Tibial artery (tissue), 4 donors: Measurements from ENCODE around the gene CRYBG1.

Experiments used
- DNase-seq, 2 donors: peaks; one replicate each; pipeline ENCODE4 v3.0.0-alpha.2; 2019
- H3K27ac ChIP-seq, 2 donors: fragments of 200-600 bp; sonication (generic) in 1 of 2; 1 replicate in 1 of 2; 2 replicates in 1 of 2; pipeline ENCODE4 v1.5.1; 2018 to 2019; ENCODE audit warnings: mild to moderate bottlenecking in 1 of 2
- H3K27me3 ChIP-seq, 2 donors: fragments of 200-600 bp; sonication (generic) in 1 of 2; one replicate each; pipeline versions ENCODE4 v1.5.1 to v1.6.0; 2016 to 2019
- H3K36me3 ChIP-seq, 3 donors: fragments of 200-600 bp; sonication (generic) in 2 of 3; one replicate each; pipeline ENCODE4 v1.5.1; 2016 to 2019; ENCODE audit warnings: mild to moderate bottlenecking in 2 of 3
- H3K4me1 ChIP-seq, 4 donors: fragments of 200-600 bp; sonication (generic) in 2 of 4; 1 replicate in 3 of 4; 2 replicates in 1 of 4; pipeline ENCODE4 v1.5.1; 2016 to 2019
- H3K4me3 ChIP-seq, 2 donors: fragments of 200-600 bp; sonication (generic) in 1 of 2; 1 replicate in 1 of 2; 2 replicates in 1 of 2; pipeline ENCODE4 v1.5.1; 2018 to 2019; ENCODE audit warnings: mild to moderate bottlenecking in 2 of 2
- H3K9me3 ChIP-seq, 3 donors: fragments of 200-600 bp; sonication (generic) in 1 of 3; one replicate each; pipeline ENCODE4 v1.5.1; 2016 to 2019
- intact Hi-C: fragments of 100-400 bp; cut with DNase I; formaldehyde crosslinking; loops from one replicate; pipeline ENCODE4 v1.15.0; 2023; ENCODE audit warnings: low total_unique reads
- TF ChIP-seq, protein P1 (sequence below), 2 experiments: fragments of 200-600 bp in 1 of 2; fragments of 450-650 bp in 1 of 2; IDR thresholded peaks; one replicate each; pipeline ENCODE4 v1.5.1; 2017 to 2019; ENCODE audit warnings: antibody characterized with exemption in 2 of 2, mild to moderate bottlenecking in 1 of 2, moderate library complexity in 1 of 2

CRYBG1 gene

DNA sequence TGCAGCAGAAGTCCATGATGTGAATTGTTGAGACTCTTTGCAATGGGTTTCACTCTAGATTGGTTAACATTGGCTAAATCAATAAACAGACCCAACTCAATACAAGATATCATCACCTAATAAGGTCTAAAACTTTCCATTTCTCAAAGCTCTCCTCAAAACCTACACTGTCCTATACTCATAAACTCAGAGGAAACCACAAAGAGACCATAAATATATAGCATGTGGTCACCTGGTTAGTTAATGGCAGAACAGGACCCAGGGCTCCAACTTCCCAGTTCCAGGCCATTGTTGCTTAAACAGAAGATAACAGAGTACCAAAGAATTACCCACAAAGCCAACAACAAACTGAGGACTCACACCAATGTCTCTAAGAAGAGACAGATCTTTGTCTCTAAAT is 256.8 kb downstream of the CRYBG1 start:
- Histone ChIP-seq H3K36me3 (peaks cover 0 to 12% (median 8%) of the 10 kb centered on the region in 3 donors), H3K27ac (no peak overlapping the region), H3K4me3 (no peak overlapping the region), H3K27me3 (no peaks in the 10 kb centered on the region), H3K4me1 (no peaks in the 10 kb centered on the region), H3K9me3 (no peaks in the 10 kb centered on the region)
- no peak for DNase-seq
- TF ChIP-seq, protein P1, sequence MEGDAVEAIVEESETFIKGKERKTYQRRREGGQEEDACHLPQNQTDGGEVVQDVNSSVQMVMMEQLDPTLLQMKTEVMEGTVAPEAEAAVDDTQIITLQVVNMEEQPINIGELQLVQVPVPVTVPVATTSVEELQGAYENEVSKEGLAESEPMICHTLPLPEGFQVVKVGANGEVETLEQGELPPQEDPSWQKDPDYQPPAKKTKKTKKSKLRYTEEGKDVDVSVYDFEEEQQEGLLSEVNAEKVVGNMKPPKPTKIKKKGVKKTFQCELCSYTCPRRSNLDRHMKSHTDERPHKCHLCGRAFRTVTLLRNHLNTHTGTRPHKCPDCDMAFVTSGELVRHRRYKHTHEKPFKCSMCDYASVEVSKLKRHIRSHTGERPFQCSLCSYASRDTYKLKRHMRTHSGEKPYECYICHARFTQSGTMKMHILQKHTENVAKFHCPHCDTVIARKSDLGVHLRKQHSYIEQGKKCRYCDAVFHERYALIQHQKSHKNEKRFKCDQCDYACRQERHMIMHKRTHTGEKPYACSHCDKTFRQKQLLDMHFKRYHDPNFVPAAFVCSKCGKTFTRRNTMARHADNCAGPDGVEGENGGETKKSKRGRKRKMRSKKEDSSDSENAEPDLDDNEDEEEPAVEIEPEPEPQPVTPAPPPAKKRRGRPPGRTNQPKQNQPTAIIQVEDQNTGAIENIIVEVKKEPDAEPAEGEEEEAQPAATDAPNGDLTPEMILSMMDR (IDR thresholded peaks at IDR 0.05), result no peak
- intact Hi-C loops, result no loop called here

DNA sequence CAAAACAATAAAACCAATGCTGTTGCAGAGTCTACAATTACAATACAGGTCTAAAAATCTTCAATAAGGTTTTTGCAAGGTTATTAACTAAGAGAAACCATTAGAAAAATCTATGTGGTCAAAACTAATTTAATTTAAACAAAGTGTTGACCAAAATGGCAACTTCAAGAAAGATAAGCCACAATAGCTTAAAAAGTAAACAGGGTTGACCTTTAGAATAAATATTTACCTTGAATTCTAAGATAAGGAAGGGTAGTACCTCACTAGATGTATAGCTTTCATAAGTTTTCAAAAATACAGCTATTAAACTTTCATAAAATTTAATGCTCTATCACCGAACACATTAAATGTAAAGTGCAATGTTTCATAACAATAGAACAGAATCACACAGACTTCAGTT is 257.3 kb downstream of the CRYBG1 start:
- intact Hi-C loops, result no loop called here
- no peaks in the 10 kb centered on the region for H3K27me3 ChIP-seq

DNA sequence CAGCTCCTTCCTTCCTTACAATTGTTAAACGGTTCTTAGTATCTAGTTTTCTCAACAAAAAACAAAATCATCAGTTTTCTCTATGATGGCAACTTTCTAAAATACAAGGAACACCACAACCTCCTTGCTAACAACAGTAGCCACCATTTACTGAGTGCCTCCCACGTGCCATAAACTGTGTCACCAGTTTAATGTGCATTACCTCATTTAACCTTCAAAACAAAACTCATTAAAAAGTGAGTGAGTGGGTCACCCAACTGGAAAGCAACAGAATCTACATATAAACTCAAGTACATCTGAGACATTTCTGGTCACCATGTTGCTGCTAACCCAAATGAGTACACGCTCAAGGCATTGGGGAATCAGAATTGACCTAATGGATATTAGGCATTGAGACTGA is 257.8 kb downstream of the CRYBG1 start:
- H3K27me3 ChIP-seq, result no peaks in the 10 kb centered on the region
- no peak overlapping the region for H3K4me3 ChIP-seq
- DNase-seq, result no peak
- H3K4me1 ChIP-seq, result no peaks in the 10 kb centered on the region
- TF ChIP-seq, protein P1 (IDR thresholded peaks at IDR 0.05), result no peak
- intact Hi-C loops, result no loop called here
- no peaks in the 10 kb centered on the region for H3K9me3 ChIP-seq
- H3K36me3 ChIP-seq, result peaks cover 0 to 13% (median 12%) of the 10 kb centered on the region in 3 donors
- no peak overlapping the region for H3K27ac ChIP-seq

More for the DNA sequence above, 257.3 kb downstream of the CRYBG1 start:
- TF ChIP-seq, protein P1 (IDR thresholded peaks at IDR 0.05), result no peak
- H3K9me3 ChIP-seq, result no peaks in the 10 kb centered on the region
- DNase-seq, result no peak
- H3K27ac ChIP-seq, result no peak overlapping the region
- H3K4me3 ChIP-seq, result no peak overlapping the region
- peaks cover 0 to 13% (median 12%) of the 10 kb centered on the region in 3 donors for H3K36me3 ChIP-seq
- H3K4me1 ChIP-seq, result no peaks in the 10 kb centered on the region

DNA sequence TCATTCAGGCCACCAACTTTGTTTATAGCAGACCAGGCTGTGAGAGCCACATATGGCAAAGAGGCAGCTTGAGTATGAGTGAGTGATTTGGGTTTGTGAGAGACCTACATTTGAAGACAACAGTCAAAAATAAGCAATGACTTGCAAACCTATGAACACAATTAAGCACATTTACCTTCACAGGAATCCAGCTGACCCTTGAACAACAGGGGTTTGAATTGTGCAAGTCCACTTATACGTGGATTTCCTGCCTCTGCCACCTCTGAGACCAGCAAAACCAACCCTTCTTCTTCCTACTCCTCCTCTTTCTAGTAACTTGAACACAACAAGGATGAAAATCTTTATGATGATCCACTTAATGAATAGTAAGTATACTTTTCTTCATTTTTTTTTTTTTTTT is 258.7 kb downstream of the CRYBG1 start:
- Histone ChIP-seq H3K4me3 (no peak overlapping the region), H3K4me1 (no peaks in the 10 kb centered on the region), H3K36me3 (peaks cover 0 to 13% (median 12%) of the 10 kb centered on the region in 3 donors), H3K27ac (no peak overlapping the region), H3K27me3 (no peaks in the 10 kb centered on the region), H3K9me3 (no peaks in the 10 kb centered on the region)
- intact Hi-C loops, result no loop called here
- no peak for DNase-seq
- TF ChIP-seq, protein P1 (IDR thresholded peaks at IDR 0.05), result no peak

DNA sequence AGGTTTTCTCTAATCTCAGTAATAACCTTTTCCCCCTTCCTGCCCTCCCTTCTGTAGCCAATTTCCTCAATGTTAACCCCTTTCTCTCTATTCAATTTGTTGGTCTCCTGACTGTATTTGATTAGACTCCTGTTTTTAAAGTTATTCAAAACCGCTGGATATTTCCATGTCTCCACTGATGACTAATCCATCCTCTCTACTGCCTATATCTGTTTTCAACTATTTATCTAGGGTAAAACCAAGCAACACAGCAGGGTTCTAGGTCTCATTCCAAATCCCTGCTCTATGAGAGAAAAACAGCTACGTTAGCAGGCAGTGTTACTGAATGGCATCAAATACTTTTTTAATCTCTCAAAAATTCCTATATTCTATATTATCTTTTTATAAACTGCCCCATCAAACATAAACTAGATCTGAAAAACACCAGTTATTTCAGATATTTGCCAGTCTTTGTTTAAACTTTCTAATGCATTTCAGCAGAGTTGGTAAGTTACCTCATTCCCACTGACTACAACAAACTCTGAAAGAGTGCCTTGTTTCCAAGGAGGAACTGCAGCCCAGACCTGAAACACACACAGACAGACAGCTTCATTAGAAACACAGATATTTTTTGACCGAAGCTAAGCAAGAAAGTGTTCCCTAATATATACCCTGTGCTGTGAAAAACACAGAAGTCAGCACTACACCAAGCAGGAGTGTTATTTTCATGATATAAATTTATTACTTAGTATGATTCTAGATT is 260.6 kb downstream of the CRYBG1 start:
- Histone ChIP-seq H3K4me3 (no peak overlapping the region), H3K9me3 (no peaks in the 10 kb centered on the region), H3K4me1 (no peaks in the 10 kb centered on the region), H3K36me3 (peaks cover 0 to 12% (median 8%) of the 10 kb centered on the region in 3 donors), H3K27me3 (no peaks in the 10 kb centered on the region), H3K27ac (no peak overlapping the region)
- intact Hi-C loops, result no loop called here
- DNase-seq, result no peak
- TF ChIP-seq, protein P1 (IDR thresholded peaks at IDR 0.05), result no peak
